IPS-18c (cell line): ENCODE results near the gene N4BP3.
"Not testable (repeated sequence)": the region's sequence is repeated elsewhere in the genome, so short reads cannot be mapped to it uniquely, and the experiment has no call there.

Experiments used
- H3K4me3 ChIP-seq: 2 replicates; pipeline ENCODE4 v1.7.0; 2013; ENCODE audit warnings: low read depth, mild to moderate bottlenecking, low read length, moderate library complexity; ENCODE audit not compliant: insufficient read depth
- H3K9me3 ChIP-seq: one replicate; pipeline ENCODE4 v1.6.1; 2013; ENCODE audit warnings: mild to moderate bottlenecking, low read length, moderate library complexity; ENCODE audit not compliant: control insufficient read depth, insufficient read depth

N4BP3 gene

GRCh38 chr5:178113141-178113787 is at the start of gene N4BP3:
TSS of gene N4BP3 (plus strand) at chr5:178113532. CDS start at chr5:178119584, 6,052 bp downstream.
- Histone ChIP-seq H3K9me3 (no peaks in the 10 kb centered on the region), H3K4me3 (peak within 1 kb of the TSS; percentile 78)

GRCh38 chr5:178067755-178068154 is 45.6 kb upstream of the N4BP3 start:
- H3K9me3 ChIP-seq = no peaks in the 10 kb centered on the region
- H3K4me3 ChIP-seq = no peak overlapping the region

- H3K4me3 ChIP-seq = no peak overlapping the region
These were observed 45.0 kb upstream of the N4BP3 start for GRCh38 chr5:178068293-178068692.

GRCh38 chr5:178069909-178070308 is 43.4 kb upstream of the N4BP3 start:
- Histone ChIP-seq H3K4me3 (no peak overlapping the region), H3K9me3 (no peaks in the 10 kb centered on the region)

More at GRCh38 chr5:178068293-178068692, 45.0 kb upstream of the N4BP3 start:
- no peaks in the 10 kb centered on the region for H3K9me3 ChIP-seq

- H3K4me3 ChIP-seq = no peak overlapping the region
- no peaks in the 10 kb centered on the region for H3K9me3 ChIP-seq
These were observed 42.2 kb upstream of the N4BP3 start for GRCh38 chr5:178071108-178071507.

GRCh38 chr5:178072749-178073148 is 40.6 kb upstream of the N4BP3 start:
- no peaks in the 10 kb centered on the region for H3K9me3 ChIP-seq
- no peak overlapping the region for H3K4me3 ChIP-seq

- Histone ChIP-seq H3K4me3 (no peak overlapping the region), H3K9me3 (no peaks in the 10 kb centered on the region)
These were observed 38.9 kb upstream of the N4BP3 start for GRCh38 chr5:178074266-178074952.

GRCh38 chr5:178076965-178077364 is 36.4 kb upstream of the N4BP3 start:
- not testable (repeated sequence) for H3K4me3 ChIP-seq, H3K9me3 ChIP-seq

GRCh38 chr5:178077751-178078150 is 35.6 kb upstream of the N4BP3 start:
- no peaks in the 10 kb centered on the region for H3K9me3 ChIP-seq

GRCh38 chr5:178078197-178079010 is 34.9 kb upstream of the N4BP3 start:
- Histone ChIP-seq H3K9me3 (no peaks in the 10 kb centered on the region), H3K4me3 (no peak overlapping the region)

More at GRCh38 chr5:178077751-178078150, 35.6 kb upstream of the N4BP3 start:
- H3K4me3 ChIP-seq = no peak overlapping the region

- H3K9me3 ChIP-seq = no peaks in the 10 kb centered on the region
- H3K4me3 ChIP-seq = no peak overlapping the region
These were observed 33.3 kb upstream of the N4BP3 start for GRCh38 chr5:178080056-178080455.

GRCh38 chr5:178080618-178081410 is 32.5 kb upstream of the N4BP3 start:
- H3K9me3 ChIP-seq = no peaks in the 10 kb centered on the region
- H3K4me3 ChIP-seq = no peak overlapping the region

- no peaks in the 10 kb centered on the region for H3K9me3 ChIP-seq
These were observed 31.6 kb upstream of the N4BP3 start for GRCh38 chr5:178081571-178082243.

GRCh38 chr5:178083922-178084321 is 29.4 kb upstream of the N4BP3 start:
- Histone ChIP-seq H3K4me3 (no peak overlapping the region), H3K9me3 (peaks cover 3% of the 10 kb centered on the region)

More at GRCh38 chr5:178081571-178082243, 31.6 kb upstream of the N4BP3 start:
- no peak overlapping the region for H3K4me3 ChIP-seq

- H3K9me3 ChIP-seq = peaks cover 3% of the 10 kb centered on the region
- H3K4me3 ChIP-seq = no peak overlapping the region
These were observed 28.0 kb upstream of the N4BP3 start for GRCh38 chr5:178085316-178085715.

GRCh38 chr5:178086266-178086665 is 27.1 kb upstream of the N4BP3 start:
- Histone ChIP-seq H3K4me3 (no peak overlapping the region; the same call in 1 of the 2 replicates), H3K9me3 (peaks cover 3% of the 10 kb centered on the region)

GRCh38 chr5:178087199-178087598 is 26.1 kb upstream of the N4BP3 start:
- H3K4me3 ChIP-seq, H3K9me3 ChIP-seq: not testable (repeated sequence)
